AG10803 (cell line): Measurements from ENCODE around the gene OR6Y1.

Experiments used
- DNase-seq: peaks from one replicate; pipeline ENCODE4 v3.0.0; 2010; ENCODE audit warnings: low read depth
- H3K4me3 ChIP-seq: 2 replicates; pipeline ENCODE4 v1.5.1; 2011; ENCODE audit warnings: mild to moderate bottlenecking, low read length, control low read depth
- CTCF ChIP-seq: conservative IDR thresholded peaks from 2 replicates; pipeline ENCODE4 v1.5.1; 2011; ENCODE audit warnings: mild to moderate bottlenecking, low read length, control low read depth, inconsistent platforms

OR6Y1 gene

GRCh38 chr1:158534496-158534895 lies 19.7 kb downstream of the OR6Y1 start:
- TF ChIP-seq CTCF: no peak
- no peak overlapping the region for H3K4me3 ChIP-seq
- no peak for DNase-seq

GRCh38 chr1:158527190-158527815 lies 26.9 kb downstream of the OR6Y1 start:
- peak; percentile 70 for TF ChIP-seq CTCF
- DNase-seq: peak; percentile 50
- H3K4me3 ChIP-seq: no peak overlapping the region

- no peak overlapping the region for H3K4me3 ChIP-seq
- DNase-seq: no peak
- TF ChIP-seq CTCF: no peak
These were observed 32.5 kb downstream of the OR6Y1 start for GRCh38 chr1:158521666-158522058.

GRCh38 chr1:158520955-158521665 lies 33.1 kb downstream of the OR6Y1 start:
- no peak for TF ChIP-seq CTCF
- no peak overlapping the region for H3K4me3 ChIP-seq
- no peak for DNase-seq

GRCh38 chr1:158520021-158520420 lies 34.2 kb downstream of the OR6Y1 start:
- H3K4me3 ChIP-seq: no peak overlapping the region
- DNase-seq: no peak
- no peak for TF ChIP-seq CTCF

- TF ChIP-seq CTCF: no peak
- no peak overlapping the region for H3K4me3 ChIP-seq
- no peak for DNase-seq
These were observed 37.2 kb downstream of the OR6Y1 start for GRCh38 chr1:158516966-158517365.
